ENCODE measurements around the gene FAU. TPM values are rescaled to one million over a fixed set of nuclear protein-coding genes. Genes with fewer than 3 reads are reported as not detected.

The FAU gene
- total and polyA plus RNA-seq, 2 of the 13 experiments (the other 11 are each of a cell fraction or from before 2014, with no cell fraction given): 374 to 869 TPM

- TF ChIP-seq KLF15 (CRISPR knock-in tag; IDR thresholded peaks at IDR 0.05; ENCODE audit: borderline replicate concordance): no peak
- no peak; the same call in 1 of the 2 replicates for TF ChIP-seq HOXA5 (CRISPR knock-in tag; IDR thresholded peaks at IDR 0.05)
- peak; percentile 53; the same call in 1 of the 2 replicates for TF ChIP-seq TFDP2 (CRISPR knock-in tag; IDR thresholded peaks at IDR 0.05)
- no peak for TF ChIP-seq GZF1 (CRISPR knock-in tag; IDR thresholded peaks at IDR 0.05)
- no peak for TF ChIP-seq ZSCAN22 (CRISPR knock-in tag; IDR thresholded peaks at IDR 0.05)
- peak; percentile 87 for TF ChIP-seq THAP11 (CRISPR knock-in tag; IDR thresholded peaks at IDR 0.05)
- peak; percentile 73 for TF ChIP-seq ATF1 (CRISPR knock-in tag; IDR thresholded peaks at IDR 0.05)
- no peak for TF ChIP-seq ATRX (CRISPR knock-in tag; IDR thresholded peaks at IDR 0.05; ENCODE audit: borderline replicate concordance)
- TF ChIP-seq DR1 (CRISPR knock-in tag; IDR thresholded peaks at IDR 0.05): peak; percentile 74
- no peak for TF ChIP-seq KLF6 (CRISPR knock-in tag; IDR thresholded peaks at IDR 0.05)
- TF ChIP-seq RFXANK (CRISPR knock-in tag; IDR thresholded peaks at IDR 0.05): no peak
- no peak for TF ChIP-seq IKZF1 (IDR thresholded peaks at IDR 0.05)
- no peak for TF ChIP-seq CHD4 (IDR thresholded peaks at IDR 0.05; ENCODE audit: borderline replicate concordance, low read length)
- TF ChIP-seq POLR2AphosphoS5 (IDR thresholded peaks at IDR 0.05; ENCODE audit: low read depth, low read length): peak; percentile 86
- no peak for TF ChIP-seq ZNF549 (CRISPR knock-in tag; IDR thresholded peaks at IDR 0.05)
- TF ChIP-seq ZNF331 (CRISPR knock-in tag; IDR thresholded peaks at IDR 0.05): 0 out of 2 replicates have a peak, but pooled peaks have one; percentile 44
- 0 out of 2 replicates have a peak, but pooled peaks have one; percentile 27 for TF ChIP-seq ONECUT2 (CRISPR knock-in tag; IDR thresholded peaks at IDR 0.05)
- TF ChIP-seq PRPF4 (IDR thresholded peaks at IDR 0.05; ENCODE audit: low read depth, low read length, poor library complexity, severe bottlenecking): no peak
- peak; percentile 75; the same call in 1 of the 2 replicates for TF ChIP-seq MXD4 (CRISPR knock-in tag; IDR thresholded peaks at IDR 0.05)
- TF ChIP-seq TAF15 (IDR thresholded peaks at IDR 0.05; ENCODE audit: low read depth, low read length, poor library complexity, severe bottlenecking): no peak
- TF ChIP-seq ZNF281 (CRISPR knock-in tag; IDR thresholded peaks at IDR 0.05; ENCODE audit: borderline replicate concordance): peak; percentile 72; the same call in 1 of the 2 replicates
- TF ChIP-seq ZZZ3 (CRISPR knock-in tag; IDR thresholded peaks at IDR 0.05; ENCODE audit: borderline replicate concordance): no peak
- 0 out of 2 replicates have a peak, but pooled peaks have one; percentile 65 for TF ChIP-seq KLF11 (CRISPR knock-in tag; IDR thresholded peaks at IDR 0.05)
- TF ChIP-seq ZNF550 (CRISPR knock-in tag; IDR thresholded peaks at IDR 0.05; ENCODE audit: borderline replicate concordance): 0 out of 2 replicates have a peak, but pooled peaks have one; percentile 36
- no peak; the same call in 1 of the 2 replicates for TF ChIP-seq ZNF256 (CRISPR knock-in tag; conservative IDR thresholded peaks at IDR 0.05)
- peak; percentile 73; the same call in 1 of the 2 replicates for TF ChIP-seq ARHGAP35 (CRISPR knock-in tag; IDR thresholded peaks at IDR 0.05; ENCODE audit: borderline replicate concordance)
- peak; percentile 90 for TF ChIP-seq PHF8 (CRISPR knock-in tag; IDR thresholded peaks at IDR 0.05)
- no peak for TF ChIP-seq ZEB1 (IDR thresholded peaks at IDR 0.05; ENCODE audit: insufficient replicate concordance, low read depth)
- TF ChIP-seq ZSCAN25 (CRISPR knock-in tag; IDR thresholded peaks at IDR 0.05): peak; percentile 81
- TF ChIP-seq ZFYVE20 (CRISPR knock-in tag; IDR thresholded peaks at IDR 0.05; ENCODE audit: borderline replicate concordance, low read depth): no peak
These were observed 12.5 kb upstream of the FAU start, which contains the start of gene SYVN1 (continued) for GRCh38 chr11:65134240-65134951.

All from HepG2 (cell line).